SHP77 (cell line): Measurements from ENCODE around the gene RASSF7.

Experiments
- DNase-seq, 2 experiments: peaks; one replicate each; lab custom pipeline; 2025; lab: John Stamatoyannopoulos, UW

The RASSF7 gene

DNA sequence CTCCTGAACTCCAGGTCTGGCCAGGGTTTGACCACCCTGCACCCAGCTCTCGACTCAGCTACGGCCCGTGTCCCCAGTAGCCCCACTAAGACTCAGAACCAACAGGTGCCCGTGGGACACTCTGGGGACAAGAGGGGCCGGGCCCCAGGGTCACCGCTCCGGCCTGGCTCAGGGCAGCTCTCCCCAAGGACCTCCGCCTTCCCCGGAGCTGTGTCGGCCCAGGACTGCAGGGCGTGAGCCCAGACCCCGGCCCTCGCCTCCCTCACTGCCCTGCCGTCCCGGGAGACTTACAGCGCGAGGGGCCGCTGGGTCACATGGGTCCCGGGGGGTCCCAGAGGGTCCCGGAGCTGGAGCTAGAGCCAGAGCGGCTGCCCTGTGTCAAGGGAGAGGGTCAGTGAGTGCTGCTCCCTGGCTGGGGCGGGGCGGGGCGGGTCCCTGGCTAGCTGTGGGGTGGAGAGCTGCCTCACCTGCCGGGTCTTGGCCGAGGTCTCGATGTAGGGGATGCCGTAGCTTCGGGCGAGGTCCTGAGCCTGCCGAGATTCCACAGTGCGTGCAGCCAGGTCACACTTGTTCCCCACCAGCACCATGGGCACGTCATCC lies 27.7 kb upstream of the RASSF7 start:
- DNase-seq, result no peak

DNA sequence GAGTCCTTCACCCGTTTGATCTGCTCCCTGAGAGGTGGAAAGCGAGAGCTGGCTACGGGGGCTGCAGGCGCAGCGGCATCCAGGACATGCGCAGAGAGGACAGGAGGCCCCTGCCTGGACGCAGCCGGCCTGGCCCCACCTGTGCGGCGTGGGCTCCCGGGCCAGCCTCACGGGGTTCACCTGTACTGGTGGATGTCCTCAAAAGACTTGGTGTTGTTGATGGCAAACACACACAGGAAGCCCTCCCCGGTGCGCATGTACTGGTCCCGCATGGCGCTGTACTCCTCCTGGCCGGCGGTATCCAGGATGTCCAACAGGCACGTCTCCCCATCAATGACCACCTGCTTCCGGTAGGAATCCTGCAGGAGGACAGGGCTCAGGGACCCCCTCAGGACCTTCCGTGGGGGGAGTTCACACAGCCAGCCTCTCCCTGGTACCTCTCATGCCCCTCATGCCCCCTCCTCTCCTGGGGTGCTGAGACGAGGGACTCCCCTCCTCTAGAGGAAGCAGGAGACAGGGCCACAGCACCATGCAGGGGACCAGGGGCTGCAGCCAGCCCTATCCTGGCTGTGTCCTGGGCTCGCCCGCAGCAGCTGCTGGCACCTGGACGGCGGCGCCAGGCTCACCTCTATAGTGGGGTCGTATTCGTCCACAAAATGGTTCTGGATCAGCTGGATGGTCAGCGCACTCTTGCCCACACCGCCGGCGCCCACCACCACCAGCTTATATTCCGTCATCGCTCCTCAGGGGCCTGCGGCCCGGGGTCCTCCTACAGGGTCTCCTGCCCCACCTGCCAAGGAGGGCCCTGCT lies 27.0 kb upstream of the RASSF7 start:
- DNase-seq, result no peak

DNA sequence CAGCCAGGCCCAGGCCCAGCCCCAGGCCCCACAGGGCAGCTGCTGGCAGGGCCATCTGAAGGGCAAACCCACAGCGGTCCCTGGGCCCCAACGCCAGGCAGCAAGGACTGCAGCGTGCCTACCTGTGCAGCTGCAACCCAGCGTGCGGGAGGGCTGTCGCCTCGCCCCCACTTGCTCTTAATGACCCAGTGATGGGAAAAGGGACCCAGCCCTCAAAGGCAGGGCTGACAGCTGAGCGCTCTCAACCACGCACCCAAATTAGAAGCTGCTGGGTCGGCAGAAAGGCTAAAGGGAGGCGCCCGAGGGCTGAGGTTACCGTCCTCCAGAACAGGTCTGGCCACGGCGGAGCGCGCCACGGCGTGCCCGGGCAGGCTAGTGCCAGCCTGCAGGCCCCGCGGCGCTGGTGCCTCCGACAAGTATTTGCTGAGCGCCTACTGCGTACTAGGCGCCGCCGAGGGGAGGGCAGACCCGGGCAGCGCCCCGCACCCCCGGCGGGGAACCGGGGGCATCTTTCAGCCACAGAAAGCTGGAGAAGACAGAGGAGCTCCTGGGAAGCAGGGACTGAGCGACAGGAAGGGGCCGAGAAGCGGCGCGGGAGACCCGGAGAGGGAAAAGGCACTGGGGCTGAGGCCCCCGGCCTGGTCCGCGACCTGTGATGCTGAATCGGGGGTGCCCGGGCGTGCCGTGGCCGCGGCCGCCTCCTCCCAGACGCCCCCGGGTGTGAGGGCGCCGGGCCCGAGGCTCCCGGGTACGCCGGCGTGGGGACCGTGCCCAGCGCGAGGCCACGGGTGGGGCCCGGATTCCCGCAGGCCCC lies 26.2 kb upstream of the RASSF7 start:
- no peak for DNase-seq

DNA sequence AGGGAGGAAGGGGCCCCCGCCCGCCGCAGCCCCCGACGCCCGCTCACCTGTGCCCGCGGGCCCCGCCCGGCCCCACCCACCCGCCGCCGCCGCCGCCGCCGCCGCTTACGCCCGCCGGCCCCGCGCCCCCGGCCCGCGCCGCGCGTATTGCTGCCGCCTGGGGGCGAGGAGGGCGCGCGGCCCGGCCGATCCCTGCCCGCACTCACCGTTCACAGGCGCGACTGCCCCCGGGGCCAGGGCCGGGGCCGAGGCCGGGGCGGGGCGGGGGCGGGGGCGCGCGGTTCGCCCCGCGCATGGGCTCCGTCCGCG lies 25.6 kb upstream of the RASSF7 start:
- no peak for DNase-seq

DNA sequence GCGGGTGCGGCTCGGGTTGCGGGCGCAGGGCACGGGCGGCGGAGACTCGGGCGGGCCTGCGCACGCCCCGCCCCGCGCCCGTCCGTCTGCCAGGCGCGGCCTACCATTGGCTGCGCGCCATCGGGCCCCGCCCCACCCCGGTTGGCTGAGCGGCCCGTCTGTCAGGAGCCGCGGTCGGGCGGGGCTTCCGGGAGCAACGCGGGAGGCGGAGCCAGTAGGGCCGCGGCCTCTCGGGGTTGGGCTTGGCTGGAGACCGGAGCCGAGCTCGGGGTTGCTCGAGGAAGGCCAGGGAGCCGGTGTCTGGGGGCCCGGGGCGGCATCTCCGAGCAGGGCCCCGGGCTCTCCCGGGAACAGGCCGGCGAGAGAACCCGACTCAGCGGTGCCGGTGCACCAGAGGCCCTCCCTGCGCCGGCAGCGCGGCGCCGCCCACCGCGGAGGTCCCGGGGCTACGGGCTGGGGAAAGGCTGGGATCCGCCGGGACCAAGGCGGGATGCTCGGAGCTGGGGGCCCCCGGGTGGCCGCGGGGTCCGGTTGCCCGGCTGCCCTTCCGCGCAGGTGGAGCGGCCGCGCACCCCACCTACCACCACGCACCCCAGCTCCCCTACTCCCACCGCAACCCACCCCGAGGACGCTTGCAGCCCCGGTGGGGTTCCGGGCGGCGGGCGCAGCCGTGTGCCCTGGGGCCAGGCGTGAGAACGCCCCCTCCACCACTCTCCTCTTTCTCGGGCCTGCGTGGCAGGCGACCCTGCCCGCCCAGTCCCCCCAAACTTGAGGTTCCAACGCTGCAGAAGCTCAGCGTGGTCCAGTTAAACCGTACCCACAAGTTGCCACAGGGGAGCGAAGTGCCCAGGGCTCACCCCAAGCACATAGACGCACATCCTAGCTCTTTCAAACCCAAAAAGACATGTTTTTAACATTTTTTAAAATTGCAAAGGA lies 25.0 kb upstream of the RASSF7 start, which contains the start of gene HRAS:
Gene HRAS, minus strand, starts transcription at position 58 of the 936 bp plus-strand sequence.
- peak; percentile 37 to 70 for DNase-seq

DNA sequence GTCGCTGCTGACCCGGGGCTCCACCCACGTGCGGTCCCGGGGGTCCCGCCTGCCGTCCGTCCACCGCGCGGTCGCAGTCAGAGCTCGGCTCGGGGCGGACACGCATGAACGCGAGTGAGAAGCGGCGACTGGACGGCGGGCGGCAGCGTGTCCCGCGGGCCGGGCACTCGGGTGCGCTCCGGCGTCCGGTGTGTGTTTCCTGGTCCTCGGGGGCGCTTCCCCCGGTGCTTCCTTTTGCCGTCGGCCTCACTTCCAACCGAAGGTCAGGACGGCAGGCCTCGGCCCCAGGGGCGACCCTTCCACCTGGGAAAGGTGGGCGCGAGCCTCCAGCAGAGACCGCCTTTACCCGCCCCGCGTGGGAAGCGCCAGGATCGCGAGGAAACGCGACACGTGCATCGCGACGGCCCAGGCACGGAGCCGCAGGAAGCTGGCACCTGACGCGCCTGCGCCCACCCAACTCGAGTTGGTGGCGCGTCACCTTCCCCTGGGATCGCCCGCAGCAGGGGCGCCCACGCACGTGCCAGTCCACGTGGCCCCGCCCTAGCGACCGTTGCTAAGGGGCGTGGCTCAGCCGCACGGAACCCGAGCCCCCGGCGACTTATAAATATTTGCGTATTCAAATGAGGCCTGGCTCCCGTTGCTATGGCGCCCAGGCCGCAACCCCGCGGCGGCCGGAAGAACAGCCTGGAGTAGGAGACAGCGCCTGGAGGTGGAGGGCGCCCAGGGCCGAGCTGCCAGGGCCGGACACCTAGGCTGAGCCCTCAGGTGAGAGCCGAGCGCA lies 23.7 kb upstream of the RASSF7 start, which contains the start of gene LRRC56:
Gene LRRC56, plus strand, starts transcription at position 687 of the 781 bp plus-strand sequence. CDS start 3,158 bp downstream, outside the sequence.
- peak; percentile 39 to 61 for DNase-seq

DNA sequence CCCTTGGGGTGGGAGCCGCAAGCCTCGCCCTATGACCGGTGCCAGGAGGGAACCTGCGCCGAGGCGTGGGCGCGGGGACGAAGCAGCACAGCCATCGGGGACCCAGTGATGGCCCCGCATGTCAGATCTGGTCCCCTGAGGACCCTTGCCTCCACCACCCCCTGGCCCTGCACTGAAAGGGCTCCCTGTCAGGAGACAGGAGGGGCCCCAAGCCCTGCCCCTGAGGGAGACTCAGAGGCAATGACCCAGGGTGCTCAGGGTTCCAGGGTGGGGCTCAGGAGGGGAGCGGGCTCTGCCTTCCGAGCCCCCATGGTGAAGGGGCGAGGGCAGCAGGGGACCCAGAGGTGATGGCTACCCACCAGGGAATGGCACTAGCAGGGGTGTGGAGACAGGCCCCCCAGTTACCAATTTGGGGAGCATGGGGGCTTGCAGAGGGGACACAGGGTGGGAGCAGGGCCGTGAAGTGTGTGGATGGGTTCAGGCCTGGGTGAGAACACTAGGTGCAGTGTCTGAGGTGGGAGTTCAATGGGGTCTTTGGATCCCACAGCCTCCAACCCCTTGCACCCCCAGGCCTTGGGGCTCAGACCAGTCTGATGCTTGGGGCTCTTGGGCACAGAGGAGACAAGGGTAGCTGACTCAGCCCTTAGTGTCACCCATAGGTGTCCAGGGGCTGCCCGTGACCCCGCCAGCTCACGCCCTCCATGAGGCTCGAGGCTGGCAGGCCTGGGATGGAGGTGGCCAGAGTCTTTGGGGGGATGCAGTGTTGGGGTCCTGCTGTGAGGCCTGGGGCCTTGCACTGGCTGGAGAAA lies 22.9 kb upstream of the RASSF7 start:
- no peak for DNase-seq

DNA sequence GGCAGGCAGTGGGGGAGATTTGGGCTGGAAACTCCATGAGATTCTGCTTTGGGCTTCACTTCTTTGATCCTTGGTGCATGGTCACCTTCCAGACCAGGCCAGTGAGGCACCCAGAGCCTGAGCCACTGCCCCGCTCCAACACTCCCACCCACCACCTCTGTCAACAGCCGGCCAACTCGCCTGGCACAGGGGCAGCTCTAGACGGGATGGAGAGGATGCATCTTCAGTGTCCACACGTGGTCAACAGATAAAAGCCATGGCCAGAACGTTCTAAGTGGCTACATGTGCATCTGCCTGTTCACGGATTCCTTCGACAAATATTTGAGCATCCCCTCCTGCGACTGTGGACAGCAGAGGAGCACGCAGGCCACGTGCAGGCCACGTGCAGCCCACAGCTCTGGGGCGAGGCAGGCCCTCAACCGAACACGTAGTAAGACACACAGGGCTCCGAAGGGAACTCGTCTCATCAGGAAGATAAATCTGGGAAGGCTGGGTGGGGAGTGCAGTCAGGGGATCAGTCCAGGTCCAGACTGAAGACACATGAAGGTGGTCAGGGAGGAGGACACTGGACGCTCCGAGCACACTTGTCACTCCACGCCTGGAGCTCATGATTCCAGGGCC lies 22.2 kb upstream of the RASSF7 start:
- no peak for DNase-seq

DNA sequence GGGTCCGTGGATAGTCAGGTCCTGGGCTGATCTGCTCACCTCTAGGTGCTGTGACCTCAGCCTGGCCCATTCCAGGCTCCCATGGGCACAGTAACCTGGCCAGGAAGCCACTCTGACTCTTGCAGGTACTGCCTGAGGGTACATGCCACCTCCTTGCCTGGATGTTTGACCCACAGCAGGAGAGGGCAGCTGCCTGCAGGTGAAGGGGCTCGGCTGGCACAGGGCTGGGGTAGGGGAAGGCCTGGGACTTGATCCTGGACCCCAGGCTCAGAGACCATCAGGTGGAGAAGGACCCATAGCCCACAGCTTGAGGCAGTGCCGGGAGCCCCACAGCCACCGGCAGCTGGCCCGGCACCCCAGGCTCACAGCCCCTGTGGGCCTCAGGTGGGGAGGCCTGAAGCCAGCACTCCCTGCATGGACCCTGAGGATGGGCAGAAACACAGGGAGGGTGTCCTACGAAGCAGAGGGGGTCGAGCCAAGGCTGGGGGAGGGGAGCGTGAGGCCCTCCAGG lies 20.7 kb upstream of the RASSF7 start:
- no peak for DNase-seq

DNA sequence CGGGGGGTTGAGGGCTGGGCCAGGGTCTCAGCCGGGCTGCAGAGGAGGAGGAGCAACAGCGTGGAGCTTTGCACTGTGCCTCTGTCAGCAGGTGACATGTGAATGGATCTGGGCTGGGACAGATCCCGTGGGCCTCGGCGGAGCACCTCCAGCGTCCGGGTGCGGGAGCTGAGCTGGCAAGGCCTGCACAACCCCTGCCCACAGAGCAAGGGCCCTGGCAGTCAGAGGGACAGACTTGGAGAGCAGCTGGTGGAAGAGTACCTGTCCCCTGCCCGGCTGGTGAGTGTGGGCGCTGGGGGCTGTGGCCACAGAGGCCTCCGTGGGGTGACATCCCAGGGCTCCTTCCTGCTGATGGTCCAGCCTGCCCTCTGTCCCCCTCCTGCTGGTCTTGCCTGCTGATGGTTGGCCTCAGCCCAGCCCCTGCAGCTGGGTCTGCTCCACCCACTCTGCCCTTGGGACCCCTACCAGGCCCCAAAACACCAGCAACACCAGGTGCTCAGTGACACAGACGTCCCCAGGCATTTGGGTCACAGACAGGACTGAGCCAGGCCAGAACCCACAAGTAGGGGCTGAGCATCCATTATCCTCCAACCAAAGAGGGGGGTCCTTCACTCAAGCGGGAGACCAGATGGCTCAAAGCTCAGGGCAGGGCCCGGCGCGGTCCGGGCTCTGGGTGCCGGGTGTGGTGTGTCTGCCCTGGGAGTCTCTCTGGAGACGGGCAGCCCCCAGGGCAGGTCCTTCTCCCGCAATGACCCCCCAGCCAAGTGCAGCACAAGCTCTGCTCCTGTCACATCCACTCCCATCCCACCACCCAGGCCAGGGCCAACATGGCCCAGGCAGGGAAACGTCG lies 20.0 kb upstream of the RASSF7 start:
- no peak for DNase-seq

DNA sequence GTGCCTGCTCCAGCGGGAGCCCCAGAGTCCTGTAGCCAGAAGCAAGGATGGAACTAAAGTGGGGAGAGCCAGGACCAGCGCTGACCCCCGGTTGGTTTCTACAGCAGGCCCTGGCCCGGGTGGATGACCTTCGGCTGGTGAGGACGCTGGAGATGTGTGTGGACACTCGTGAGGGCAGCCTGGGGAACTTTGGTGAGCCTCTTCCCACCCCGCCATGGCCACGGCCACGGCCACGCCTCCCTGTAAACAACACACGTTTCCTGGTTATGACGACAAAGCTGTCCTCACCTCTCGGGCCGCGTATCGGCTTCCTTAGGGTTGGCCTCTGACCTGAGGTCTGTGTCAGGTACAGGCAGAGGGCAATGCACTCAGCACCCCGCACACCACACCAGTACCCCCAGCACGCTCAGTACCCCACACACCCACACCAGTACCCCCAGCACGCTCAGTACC lies 19.3 kb upstream of the RASSF7 start:
- no peak for DNase-seq

DNA sequence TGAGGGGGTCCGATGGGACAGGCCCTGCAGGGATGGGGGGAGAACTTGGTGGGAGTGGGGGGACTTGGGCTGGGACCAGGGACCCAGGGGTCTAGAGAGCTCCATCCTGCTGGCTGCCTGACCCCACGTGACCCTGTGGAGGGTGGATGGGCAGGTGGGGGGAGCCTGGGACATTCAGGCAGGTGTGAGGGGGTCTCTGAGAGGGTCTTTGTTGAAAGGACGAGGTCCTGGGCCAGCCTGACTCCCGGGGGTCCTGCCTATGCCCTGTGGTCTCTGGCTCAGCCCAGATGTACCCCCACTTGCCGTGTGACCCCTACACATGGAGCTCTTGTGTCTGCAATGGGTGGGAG lies 16.0 kb upstream of the RASSF7 start:
- no peak for DNase-seq

DNA sequence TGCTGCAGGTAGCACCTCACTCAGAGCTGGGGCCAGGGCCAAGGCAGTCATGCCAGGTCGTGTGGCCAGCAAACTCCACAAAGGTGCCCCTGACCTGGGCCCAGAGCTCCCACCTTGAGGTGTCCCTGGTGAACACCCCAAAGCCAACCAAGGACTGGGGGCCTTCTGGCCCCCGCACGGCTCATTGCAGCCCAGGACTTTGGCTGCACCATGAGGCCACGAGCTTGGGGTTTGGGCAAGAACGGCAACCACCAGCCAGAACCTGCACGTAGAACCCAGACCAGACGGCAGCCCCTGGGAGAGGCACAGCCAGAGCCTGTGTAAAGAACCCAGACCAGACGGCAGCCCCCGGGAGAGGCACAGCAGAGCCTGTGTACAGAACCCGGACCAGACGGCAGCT lies 15.6 kb upstream of the RASSF7 start:
- DNase-seq, result no peak

DNA sequence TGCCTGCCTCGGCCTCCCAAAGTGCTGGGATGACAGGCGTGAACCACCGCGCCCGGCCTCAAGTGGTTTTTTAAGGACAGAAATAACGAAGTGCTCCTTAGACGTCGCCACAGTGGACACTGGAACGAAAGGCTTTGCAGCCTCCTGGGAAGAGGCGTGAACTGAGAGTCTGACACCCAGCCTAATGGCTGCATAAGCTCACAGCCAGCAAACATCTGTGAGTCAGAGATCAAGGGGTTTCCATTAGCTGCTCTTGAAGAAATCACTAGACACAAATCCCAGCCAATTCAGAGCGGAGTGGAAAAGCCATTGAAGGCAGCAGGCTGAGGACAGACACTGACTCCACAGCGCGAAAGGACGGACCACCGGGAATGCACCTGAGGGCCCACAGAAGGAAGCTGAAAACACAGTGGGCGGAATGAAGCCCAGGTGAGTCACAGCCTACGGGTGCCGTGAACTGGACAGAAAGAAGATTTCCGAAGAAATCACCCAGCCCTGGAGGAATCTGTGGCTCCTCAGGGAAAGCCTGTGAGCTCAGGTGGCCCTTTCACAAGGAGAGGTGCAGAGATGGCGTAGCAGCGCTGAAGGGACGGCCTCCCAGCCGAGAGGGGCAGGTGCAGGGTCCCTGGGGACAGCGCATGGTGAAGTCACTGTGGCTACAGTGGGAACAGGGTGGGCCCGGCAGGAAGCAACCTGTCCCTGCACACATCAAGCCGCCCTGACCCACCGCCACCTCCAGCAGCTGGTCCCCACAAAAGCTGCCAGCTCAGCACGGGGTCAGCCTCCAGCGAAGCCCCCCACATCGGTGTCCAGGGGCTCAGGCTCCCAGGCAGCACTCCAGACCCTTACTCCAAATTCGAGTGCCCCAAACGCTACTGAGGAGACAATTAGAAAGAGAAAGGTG lies 11.8 kb upstream of the RASSF7 start:
- no peak for DNase-seq

DNA sequence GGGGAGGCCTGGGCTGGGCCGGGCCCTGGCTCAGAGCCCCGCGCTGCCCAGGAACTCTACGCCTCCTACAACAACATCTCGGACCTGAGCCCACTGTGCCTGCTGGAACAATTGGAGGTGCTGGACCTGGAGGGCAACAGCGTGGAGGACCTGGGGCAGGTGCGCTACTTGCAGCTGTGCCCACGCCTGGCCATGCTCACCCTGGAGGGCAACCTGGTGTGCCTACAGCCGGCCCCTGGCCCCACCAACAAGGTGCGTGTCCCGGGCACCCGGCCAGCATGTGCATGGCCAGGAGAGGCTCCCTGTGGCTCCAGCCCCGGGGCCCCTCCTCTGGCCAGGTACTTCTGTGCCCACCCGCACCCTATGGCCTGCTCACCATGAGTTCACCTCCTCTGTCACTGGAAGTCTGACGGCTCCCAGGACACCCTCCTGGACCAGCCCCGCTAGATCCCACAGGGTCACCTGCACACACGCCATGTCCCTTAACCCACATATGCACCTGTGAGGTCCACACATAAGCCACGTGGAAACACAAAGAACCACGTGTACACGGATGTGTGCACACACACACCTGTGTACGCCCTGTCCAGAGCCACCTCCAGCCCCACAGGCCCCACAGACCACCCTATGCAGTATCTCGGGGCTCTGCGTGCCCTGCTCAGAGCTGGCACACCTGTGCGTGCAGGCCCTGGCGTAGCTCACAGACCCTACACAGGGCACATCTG lies 10.6 kb upstream of the RASSF7 start:
- DNase-seq, result no peak

DNA sequence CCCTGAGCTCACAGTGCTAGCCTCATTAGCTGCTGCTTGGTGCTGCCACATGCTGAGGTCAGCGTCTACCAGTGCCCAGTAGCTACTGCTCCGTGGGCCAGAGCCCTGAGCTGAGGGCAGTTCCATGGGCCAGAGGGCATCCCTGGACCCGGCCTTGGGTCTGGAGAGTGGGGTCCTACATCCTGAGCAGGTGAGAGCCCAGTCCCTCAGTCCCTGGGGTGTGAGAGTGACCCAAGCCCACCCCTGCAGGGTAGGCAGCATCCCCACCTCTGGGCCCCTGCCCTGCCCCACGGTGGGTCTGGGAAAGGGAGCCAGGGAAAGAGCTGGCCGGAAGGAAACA lies 10.1 kb upstream of the RASSF7 start:
- DNase-seq, result no peak

DNA sequence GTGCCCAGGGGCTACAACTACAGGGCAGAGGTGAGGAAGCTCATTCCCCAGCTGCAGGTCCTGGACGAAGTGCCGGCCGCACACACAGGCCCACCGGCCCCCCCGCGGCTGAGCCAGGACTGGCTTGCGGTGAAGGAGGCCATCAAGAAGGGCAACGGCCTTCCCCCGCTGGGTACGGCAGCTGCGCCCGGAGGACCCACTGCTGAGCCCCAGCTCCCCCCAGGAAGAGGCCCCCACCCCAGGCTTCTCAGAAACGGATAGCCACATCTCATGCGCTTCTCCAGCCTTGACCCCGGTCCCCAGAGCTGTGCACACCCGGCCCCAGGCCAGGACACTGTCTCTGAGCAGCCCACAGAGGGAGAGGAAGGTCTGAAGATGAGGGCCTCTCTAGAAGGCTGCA lies 9.6 kb upstream of the RASSF7 start:
- DNase-seq, result no peak
